A549 treated with AZD9567 at 1 μM for 4 hours (cell line): ENCODE measurements around the gene FOXR2. TPM values are rescaled to one million over a fixed set of nuclear protein-coding genes. Genes with fewer than 3 reads are reported as not detected.

Experiments used
- total RNA-seq: library from RNA; stranded (reverse); fragments of 200-300 nt; extraction: Qiagen RNA extraction; gene quantifications from 5 replicates; pipeline ENCODE4 v1.2.3, GENCODE V29; 2022; ENCODE audit not compliant: insufficient read depth

FOXR2 gene
- total RNA-seq = not detected in 5 replicates

GRCh38 chrX:55623100-55623499 is at the start of gene FOXR2:
Gene FOXR2 (plus strand): TSS chrX:55623400. CDS start chrX:55623712, 312 bp downstream.

Other genes starting within 250 kb of the FOXR2 start
- gene MAGEH1, start 171.3 kb upstream of the FOXR2 start, total RNA-seq = 4.8 to 7.5 TPM (median 6.0 TPM) in 5 replicates
- 0.34 to 0.47 TPM (median 0.40 TPM) in 4 of 5 replicates, not detected in the other for gene USP51, start 133.6 kb upstream of the FOXR2 start, total RNA-seq
- 11.6 to 19.5 TPM (median 13.1 TPM) in 5 replicates for gene RRAGB, start 94.3 kb downstream of the FOXR2 start, total RNA-seq